GM12873 (cell line): ENCODE measurements around the gene S100PBP.

Source experiments
- CTCF ChIP-seq: IDR thresholded peaks from 2 replicates; pipeline ENCODE4 v1.5.1; 2012; ENCODE audit warnings: low read depth, mild to moderate bottlenecking, moderate library complexity, low read length, control low read depth; ENCODE audit not compliant: insufficient read depth; ENCODE audit errors: missing control alignments

Gene S100PBP

DNA sequence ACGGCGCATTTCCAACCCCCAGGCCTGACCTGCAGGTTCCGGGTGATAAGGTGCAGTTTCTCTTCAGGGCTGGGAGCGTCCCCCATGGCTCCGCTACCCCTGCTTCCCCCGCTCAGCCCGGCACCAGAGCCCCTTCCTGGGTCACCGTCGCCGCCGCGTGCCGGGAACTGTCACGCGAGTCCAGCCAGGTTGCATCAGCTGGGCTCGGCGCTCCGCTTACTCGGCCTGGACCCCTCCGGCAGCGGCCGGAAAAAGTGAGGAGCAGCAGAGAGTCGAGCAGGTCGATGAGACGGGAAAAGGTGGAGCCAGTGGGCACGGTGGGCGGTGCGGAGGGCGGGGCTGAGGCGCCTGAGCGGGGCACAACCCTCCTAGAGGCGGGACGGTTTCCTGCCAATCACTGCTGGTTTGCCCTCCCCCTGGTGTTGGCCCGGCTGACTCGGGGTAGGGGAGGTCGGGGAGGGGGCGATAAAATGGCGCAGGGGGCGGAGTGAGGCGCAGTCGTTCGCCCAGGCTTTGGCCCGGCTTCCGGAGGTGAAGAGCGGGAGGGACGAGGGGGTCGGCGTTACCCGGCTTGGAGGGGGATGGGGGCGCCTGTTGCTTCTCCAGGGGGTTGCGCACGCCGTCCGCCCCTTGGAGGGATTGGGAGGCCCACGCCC is at the start of gene S100PBP, which contains the start of gene YARS1:
Gene S100PBP (plus strand): TSS at position 495 of the 656 bp plus-strand sequence. CDS start 8,447 bp downstream, outside the sequence.
Gene YARS1 (minus strand): TSS at position 200 of the 656 bp plus-strand sequence. CDS start 114 bp downstream, at position 86.
- TF ChIP-seq CTCF: no peak

DNA sequence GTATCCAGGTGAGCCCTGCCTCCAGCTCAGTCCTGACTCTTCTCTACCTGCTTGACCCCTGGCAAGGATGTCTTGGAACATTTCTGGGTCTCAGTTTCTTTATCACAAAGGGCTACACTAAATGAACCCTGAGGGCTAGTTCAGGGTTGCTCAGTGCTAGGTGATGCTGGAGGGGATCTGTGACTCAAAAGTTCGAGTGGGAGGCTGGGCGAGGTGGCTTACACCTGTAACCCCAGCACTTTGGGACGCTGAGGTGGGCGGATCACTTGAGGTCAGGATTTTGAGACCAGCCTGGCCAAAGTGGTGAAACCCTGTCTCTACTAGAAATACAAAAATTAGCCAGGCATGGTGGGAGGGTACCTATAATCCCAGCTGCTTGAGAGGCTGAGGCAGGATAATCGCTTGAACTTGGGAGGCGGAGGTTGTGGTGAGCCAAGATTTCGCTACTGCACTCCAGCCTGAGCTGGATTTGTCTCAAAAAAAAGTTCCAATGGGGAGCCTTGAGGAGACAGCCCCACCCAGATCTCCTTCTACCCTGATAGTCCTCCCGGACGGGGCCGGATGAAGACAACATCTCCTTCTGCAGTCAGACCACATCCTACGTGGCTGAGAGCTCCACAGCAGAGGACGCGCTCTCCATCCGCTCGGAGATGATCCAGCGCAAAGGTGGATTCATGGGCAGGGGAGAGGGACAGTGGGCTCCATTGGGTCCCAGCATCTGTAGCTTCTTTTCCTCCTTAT is 49.2 kb upstream of the S100PBP start:
- TF ChIP-seq CTCF: no peak

DNA sequence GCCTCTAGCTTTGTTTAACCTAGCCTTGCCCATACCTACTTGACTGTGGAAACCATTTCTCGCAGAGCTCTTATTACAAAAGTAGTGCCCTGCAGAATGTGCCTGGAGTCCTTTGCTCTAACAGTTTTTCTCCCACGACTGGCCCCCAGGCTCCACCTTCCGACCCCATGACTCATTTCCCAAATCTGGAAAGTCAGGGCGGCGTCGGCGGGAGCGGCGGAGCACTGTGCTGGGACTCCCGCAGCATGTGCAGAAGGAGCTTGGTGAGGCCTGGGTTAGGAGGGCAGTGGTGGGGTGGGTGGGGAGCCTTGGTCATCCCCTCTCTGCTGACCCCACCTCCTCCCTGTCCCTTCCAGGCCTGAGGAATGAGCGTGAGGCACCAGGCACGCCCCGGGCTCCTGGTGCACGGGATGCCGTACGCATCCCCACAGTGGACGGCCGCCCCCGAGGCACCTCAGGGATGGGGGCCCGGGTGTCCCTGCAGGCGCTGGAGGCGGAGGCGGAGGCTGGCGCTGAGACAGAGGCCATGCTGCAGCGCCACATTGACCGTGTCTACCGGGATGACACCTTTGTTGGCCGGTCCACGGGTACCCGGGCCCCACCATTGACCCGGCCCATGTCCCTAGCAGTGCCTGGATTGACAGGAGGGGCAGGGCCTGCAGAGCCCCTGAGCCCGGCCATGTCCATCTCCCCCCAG is 47.8 kb upstream of the S100PBP start:
- no peak for TF ChIP-seq CTCF

- no peak for TF ChIP-seq CTCF
Measured at GRCh38 chr1:32770221-32770731, 47.2 kb upstream of the S100PBP start.

DNA sequence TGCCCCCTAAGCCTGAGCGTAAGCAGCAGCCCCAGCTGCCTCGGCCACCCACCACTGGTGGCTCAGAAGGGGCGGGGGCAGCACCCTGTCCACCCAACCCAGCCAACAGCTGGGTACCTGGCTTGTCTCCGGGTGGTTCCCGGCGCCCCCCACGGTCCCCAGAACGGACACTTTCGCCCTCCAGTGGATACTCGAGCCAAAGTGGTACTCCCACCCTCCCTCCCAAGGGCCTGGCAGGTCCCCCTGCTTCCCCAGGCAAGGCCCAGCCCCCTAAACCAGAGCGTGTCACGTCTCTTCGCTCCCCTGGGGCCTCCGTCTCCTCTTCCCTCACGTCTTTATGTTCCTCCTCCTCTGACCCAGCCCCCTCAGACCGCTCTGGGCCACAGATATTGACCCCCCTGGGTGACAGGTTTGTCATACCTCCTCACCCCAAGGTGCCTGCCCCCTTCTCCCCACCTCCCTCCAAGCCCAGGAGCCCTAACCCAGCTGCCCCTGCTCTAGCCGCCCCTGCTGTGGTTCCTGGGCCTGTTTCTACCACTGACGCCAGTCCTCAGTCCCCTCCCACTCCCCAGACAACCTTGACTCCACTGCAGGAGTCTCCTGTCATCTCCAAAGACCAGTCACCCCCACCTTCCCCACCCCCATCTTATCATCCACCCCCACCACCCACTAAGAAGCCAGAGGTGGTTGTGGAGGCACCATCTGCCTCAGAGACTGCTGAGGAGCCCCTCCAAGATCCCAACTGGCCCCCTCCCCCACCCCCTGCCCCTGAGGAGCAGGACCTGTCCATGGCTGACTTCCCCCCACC is 46.5 kb upstream of the S100PBP start:
- no peak for TF ChIP-seq CTCF

GRCh38 chr1:32771561-32772280 is 45.7 kb upstream of the S100PBP start:
- no peak for TF ChIP-seq CTCF
